H1 (cell line): Measurements from ENCODE around the gene PSD. TPM values are rescaled to one million over a fixed set of nuclear protein-coding genes. Genes with fewer than 3 reads are reported as not detected.

Experiments
- CTCF ChIA-PET: fragments of 300-600 bp; sonication (Branson Sonifier 250); formaldehyde crosslinking; loops from one replicate; lab custom pipeline; 2021; ENCODE audit not compliant: partially characterized antibody; lab: Charles Lee
- POLR2A ChIA-PET: fragments of 300-600 bp; sonication (Branson Sonifier 250); formaldehyde crosslinking; loops from one replicate; lab custom pipeline; 2021; ENCODE audit warnings: inconsistent platforms; ENCODE audit not compliant: partially characterized antibody; lab: Charles Lee
- DNase-seq, 2 experiments: peaks; one replicate each; pipeline versions ENCODE4 v3.0.0 to v3.0.0-alpha.2; 2010 to 2022; ENCODE audit warnings: low spot score in 2 of 2, low read depth in 1 of 2, mixed read lengths in 1 of 2
- FAIRE-seq: peaks from 2 replicates; lab custom pipeline; 2011; peaks lifted over from hg19 to GRCh38; lab: Jason Lieb, UNC
- H2AFZ ChIP-seq: 2 replicates; pipeline ENCODE4 v1.8.1; 2012; ENCODE audit warnings: low read length, inconsistent platforms
- H2AK5ac ChIP-seq: 2 replicates; pipeline ENCODE4 v1.6.1; 2013; ENCODE audit warnings: low read depth, low read length
- H2BK120ac ChIP-seq: replicated peaks from 2 replicates; pipeline ENCODE3; 2013; ENCODE audit warnings: low read depth, low read length, inconsistent platforms
- H2BK12ac ChIP-seq: 2 replicates; pipeline ENCODE4 v1.6.1; 2013; ENCODE audit warnings: low read depth, low read length
- H2BK15ac ChIP-seq: 2 replicates; pipeline ENCODE4 v1.6.1; 2013; ENCODE audit warnings: low read length
- H2BK20ac ChIP-seq: 2 replicates; pipeline ENCODE4 v1.6.1; 2013; ENCODE audit warnings: low read length
- H2BK5ac ChIP-seq: 2 replicates; pipeline ENCODE4 v1.6.1; 2013; ENCODE audit warnings: low read depth, low read length
- H3K14ac ChIP-seq: 2 replicates; pipeline ENCODE4 v1.6.1; 2013; ENCODE audit warnings: inconsistent platforms; ENCODE audit not compliant: insufficient read length
- H3K18ac ChIP-seq: 2 replicates; pipeline ENCODE4 v1.6.1; 2013; ENCODE audit warnings: low read length; ENCODE audit errors: extremely low read depth
- H3K23ac ChIP-seq: 2 replicates; pipeline ENCODE4 v1.6.1; 2013; ENCODE audit warnings: inconsistent platforms; ENCODE audit not compliant: insufficient read length
- H3K23me2 ChIP-seq: 2 replicates; pipeline ENCODE4 v1.6.1; 2013; ENCODE audit warnings: low read depth, low read length
- H3K27ac ChIP-seq: 2 replicates; pipeline ENCODE4 v1.6.1; 2011; ENCODE audit warnings: low read depth, low read length, inconsistent platforms
- H3K27me3 ChIP-seq, 4 experiments: replicated peaks in 1 of 4; 1 replicate in 1 of 4; 2 replicates in 3 of 4; pipeline versions ENCODE4 v1.6.1 to v1.8.1; 2011 to 2013; ENCODE audit warnings: low read length in 3 of 4, mild to moderate bottlenecking in 3 of 4, inconsistent platforms in 2 of 4, mixed read lengths in 2 of 4, moderate library complexity in 1 of 4; ENCODE audit not compliant: control insufficient read depth in 3 of 4, insufficient read depth in 3 of 4; ENCODE audit errors: extremely low read depth in 1 of 4
- H3K36me3 ChIP-seq, 4 experiments: 2 replicates each; pipeline versions ENCODE4 v1.6.1 to v1.8.1; 2011 to 2013; ENCODE audit warnings: mild to moderate bottlenecking in 4 of 4, low read length in 3 of 4, moderate library complexity in 2 of 4, control low read depth in 1 of 4, inconsistent platforms in 1 of 4; ENCODE audit not compliant: insufficient read depth in 4 of 4, control insufficient read depth in 2 of 4
- H3K4ac ChIP-seq: replicated peaks from 2 replicates; pipeline ENCODE3; 2013; ENCODE audit warnings: low read length, low read depth, mixed read lengths, inconsistent platforms; ENCODE audit not compliant: insufficient read length
- H3K4me1 ChIP-seq, 4 experiments: replicated peaks in 1 of 4; 1 replicate in 1 of 4; 2 replicates in 3 of 4; pipeline versions ENCODE4 v1.6.1 to v1.8.1; 2011 to 2013; ENCODE audit warnings: low read length in 3 of 4, inconsistent platforms in 2 of 4, mixed read lengths in 1 of 4; ENCODE audit not compliant: insufficient read depth in 4 of 4, control insufficient read depth in 3 of 4
- H3K4me2 ChIP-seq, 2 experiments: 2 replicates each; pipeline versions ENCODE4 v1.6.1 to v1.8.1; 2011 to 2013; ENCODE audit warnings: low read depth in 2 of 2, low read length in 2 of 2, control low read depth in 1 of 2, inconsistent platforms in 1 of 2, mild to moderate bottlenecking in 1 of 2; ENCODE audit not compliant: insufficient read depth in 1 of 2
- H3K4me3 ChIP-seq, 4 experiments: fragments of 200-600, 300-600 bp in 1 of 4; sonication (generic), shearing (Covaris generic), sonication (Bioruptor Twin) in 1 of 4; 2 replicates each; pipeline versions ENCODE4 v1.5.1 to v1.8.1; 2011 to 2016; ENCODE audit warnings: low read length in 4 of 4, low read depth in 3 of 4, control low read depth in 2 of 4, inconsistent platforms in 2 of 4, mild to moderate bottlenecking in 2 of 4, mixed read lengths in 1 of 4, moderate library complexity in 1 of 4; ENCODE audit not compliant: insufficient read depth in 2 of 4; ENCODE audit errors: extremely low read depth in 1 of 4
- H3K56ac ChIP-seq: replicated peaks from 2 replicates; pipeline ENCODE3; 2013; ENCODE audit warnings: low read depth, mild to moderate bottlenecking, mixed read lengths, low read length, inconsistent platforms; ENCODE audit not compliant: insufficient read length
- H3K79me1 ChIP-seq: 2 replicates; pipeline ENCODE4 v1.6.1; 2013; ENCODE audit warnings: low read depth, low read length, control low read depth
- H3K79me2 ChIP-seq, 2 experiments: 2 replicates each; pipeline versions ENCODE4 v1.6.1 to v1.8.1; 2012 to 2013; ENCODE audit warnings: low read length in 2 of 2, mild to moderate bottlenecking in 2 of 2, inconsistent platforms in 1 of 2; ENCODE audit not compliant: insufficient read depth in 2 of 2, control insufficient read depth in 1 of 2
- H3K9ac ChIP-seq, 4 experiments: replicated peaks in 1 of 4; 1 replicate in 1 of 4; 2 replicates in 3 of 4; pipeline versions ENCODE4 v1.6.1 to v1.8.1; 2011 to 2013; ENCODE audit warnings: low read depth in 3 of 4, low read length in 3 of 4, control low read depth in 2 of 4, mild to moderate bottlenecking in 2 of 4, moderate library complexity in 2 of 4, inconsistent platforms in 1 of 4; ENCODE audit errors: extremely low read depth in 1 of 4
- H3K9me3 ChIP-seq, 2 experiments: 2 replicates each; pipeline versions ENCODE4 v1.6.1 to v1.8.1; 2012 to 2013; ENCODE audit warnings: mild to moderate bottlenecking in 2 of 2, moderate library complexity in 2 of 2, control low read depth in 1 of 2, inconsistent platforms in 1 of 2, low read depth in 1 of 2, low read length in 1 of 2, mixed read lengths in 1 of 2; ENCODE audit not compliant: insufficient read depth in 2 of 2
- H4K20me1 ChIP-seq, 2 experiments: replicated peaks in 1 of 2; 2 replicates each; pipeline versions ENCODE3 to v1.8.1; 2011 to 2013; ENCODE audit warnings: inconsistent platforms in 2 of 2, low read length in 2 of 2, mild to moderate bottlenecking in 1 of 2; ENCODE audit not compliant: insufficient read depth in 2 of 2, control insufficient read depth in 1 of 2
- H4K5ac ChIP-seq: 2 replicates; pipeline ENCODE4 v1.6.1; 2013; ENCODE audit warnings: low read length, low read depth, mixed read lengths, inconsistent platforms; ENCODE audit not compliant: insufficient read length
- H4K8ac ChIP-seq: 2 replicates; pipeline ENCODE4 v1.8.0; 2013; ENCODE audit warnings: mild to moderate bottlenecking, moderate library complexity, low read length, inconsistent platforms; ENCODE audit not compliant: insufficient read depth; ENCODE audit errors: extremely low read depth
- H4K91ac ChIP-seq: replicated peaks from 2 replicates; pipeline ENCODE3; 2013; ENCODE audit warnings: low read length, mixed read lengths, inconsistent platforms; ENCODE audit not compliant: insufficient read length
- ATF2 ChIP-seq: IDR thresholded peaks from 2 replicates; pipeline ENCODE4 v1.6.1; 2012; ENCODE audit warnings: low read length, inconsistent platforms
- BACH1 ChIP-seq: IDR thresholded peaks from 2 replicates; pipeline ENCODE4 v1.6.1; 2012; ENCODE audit warnings: low read length, improper control_type of control experiment
- CEBPB ChIP-seq: IDR thresholded peaks from 2 replicates; pipeline ENCODE4 v1.6.1; 2012; ENCODE audit warnings: low read depth, low read length
- HDAC2 ChIP-seq, 2 experiments: fragments of 300-600 bp in 1 of 2; sonication (generic) in 1 of 2; IDR thresholded peaks; 2 replicates each; pipeline ENCODE4 v1.6.1; 2011 to 2012; ENCODE audit warnings: low read depth in 2 of 2, low read length in 2 of 2, mild to moderate bottlenecking in 2 of 2, moderate library complexity in 2 of 2, borderline replicate concordance in 1 of 2, inconsistent platforms in 1 of 2
- POLR2A ChIP-seq, 2 experiments: IDR thresholded peaks; 1 replicate in 1 of 2; 2 replicates in 1 of 2; pipeline ENCODE4 v1.6.1; 2011; ENCODE audit warnings: low read depth in 2 of 2, low read length in 2 of 2, mild to moderate bottlenecking in 2 of 2; ENCODE audit errors: control extremely low read depth in 1 of 2
- TAF1 ChIP-seq: IDR thresholded peaks from 2 replicates; pipeline ENCODE4 v1.6.1; 2011; ENCODE audit warnings: mild to moderate bottlenecking, low read depth, low read length
- TBP ChIP-seq: IDR thresholded peaks from 2 replicates; pipeline ENCODE4 v1.6.1; 2011; ENCODE audit warnings: low read depth, low read length, improper control_type of control experiment
- WGBS, 2 experiments: shearing (Covaris generic) in 1 of 2; methylation state at CpG; one replicate each; pipeline versions ENCODE4 v1.1.6 to v1.1.7; 2013 to 2015; ENCODE audit warnings: low lambda C conversion rate in 2 of 2, mixed read lengths in 2 of 2, inconsistent platforms in 1 of 2, low coverage in 1 of 2, missing lambda C conversion rate in 1 of 2; ENCODE audit not compliant: insufficient replicate concordance in 2 of 2, insufficient coverage in 1 of 2, insufficient read length in 1 of 2; ENCODE audit errors: extremely low coverage in 1 of 2, missing lambda C conversion rate in 1 of 2; 5-methylcytosine and 5-hydroxymethylcytosine counted together
- long read RNA-seq, 2 experiments: library from RNA in 1 of 2; library from capped mRNA in 1 of 2; stranded (forward); transcript quantifications; one replicate each; pipeline ENCODE4 v2.0.0, GENCODE V29; 2021; ENCODE audit warnings: inconsistent platforms in 1 of 2
- polyA minus RNA-seq, 3 experiments: library from RNA; depleted of rRNA, polyadenylated mRNA; stranded (reverse); fragments of >200 nt; gene quantifications; 1 replicate in 2 of 3; 2 replicates in 1 of 3; pipeline ENCODE4 v1.2.3, GENCODE V29; 2011
- polyA plus RNA-seq, 7 experiments: library from polyadenylated mRNA; depleted of rRNA in 3 of 7; stranded (reverse) in 5 of 7; unstranded in 2 of 7; fragments of >200 nt in 5 of 7; fragments of 200-250 nt in 2 of 7; gene quantifications; 1 replicate in 5 of 7; 2 replicates in 1 of 7; 4 replicates in 1 of 7; pipeline versions ENCODE4 v1.2.1 to v1.2.3, GENCODE V29; 2011 to 2013; ENCODE audit warnings: missing spikeins in 2 of 7, mixed read lengths in 2 of 7
- total RNA-seq: library from RNA; stranded (reverse); fragmentation: NEBNext Ultra II Directional; extraction: Animal tissue kit (Norgen Biotek cat#: 25700); gene quantifications from 2 replicates; pipeline ENCODE4 v1.2.1, GENCODE V29; 2021

PSD gene
- total RNA-seq: 5.6 and 6.0 TPM in 2 replicates
- 5.4 and 8.0 TPM in 2 replicates for polyA plus RNA-seq (2011; rRNA removed)
- polyA plus RNA-seq (2011; cell fraction: cytosol; rRNA removed): 6.0 TPM
- 30.7 TPM for polyA plus RNA-seq (2011; cell fraction: nucleus; rRNA removed)
- 5.8 to 8.4 TPM (median 7.1 TPM) in 4 replicates for polyA plus RNA-seq (2012, experiment 1 of 2)
- 4.3 TPM for polyA plus RNA-seq (2012, experiment 2 of 2)
- polyA plus RNA-seq (2013, experiment 1 of 2): 4.1 TPM
- polyA plus RNA-seq (2013, experiment 2 of 2): 2.9 TPM
- 2.6 and 3.0 TPM in 2 replicates for polyA minus RNA-seq (2011; rRNA and poly(A)+ RNA removed)
- polyA minus RNA-seq (2011; cell fraction: cytosol; rRNA and poly(A)+ RNA removed): 2.9 TPM
- polyA minus RNA-seq (2011; cell fraction: nucleus; rRNA and poly(A)+ RNA removed): 9.0 TPM
- long read RNA-seq, experiment 1, partial matches to known transcripts: 2 of 2 reads
- long read RNA-seq, experiment 1, other reads (novel, unspliced or antisense): 0 of 2 reads
- long read RNA-seq, experiment 2, partial matches to known transcripts: 0 of 1 reads
- long read RNA-seq, experiment 2, other reads (novel, unspliced or antisense): 1 of 1 reads

- peaks cover 32% of the 10 kb centered on the region for H3K23me2 ChIP-seq
- peak within 1 kb of the TSS in 1 of 4 experiments; percentile 6; a peak in 2 of 7 replicates for H3K9ac ChIP-seq
- peak in 1 of 2 experiments; percentile 79 for DNase-seq
- H3K79me2 ChIP-seq: no peaks in the 10 kb centered on the region
- H2BK12ac ChIP-seq: peak within 1 kb of the TSS; percentile 95; the same call in 1 of the 2 replicates
- H2AK5ac ChIP-seq: peak within 1 kb of the TSS; percentile 29; the same call in 1 of the 2 replicates
- peak within 1 kb of the TSS; percentile 77 for H2AFZ ChIP-seq
- peak within 1 kb of the TSS; percentile 68 for H3K14ac ChIP-seq
- WGBS, 2 experiments: 3% methylated on average over 28 of the region's 45 CpGs; no CpG with 5 or more reads in 1 of the 2 experiments
- 0 out of 8 replicates have a peak, but pooled peaks cover 0 to 3% (median 0%) of the 10 kb centered on the region in 4 experiments for H3K36me3 ChIP-seq
- no peaks in the 10 kb centered on the region for H3K27me3 ChIP-seq
- peak within 1 kb of the TSS; percentile 81; the same call in 1 of the 2 replicates for H2BK5ac ChIP-seq
- H3K9me3 ChIP-seq: no peaks in the 10 kb centered on the region
- H3K56ac ChIP-seq: peak within 1 kb of the TSS; percentile 61
- H3K4me3 ChIP-seq: peak within 1 kb of the TSS; percentile 74 to 92 (median 80)
- peak within 1 kb of the TSS; percentile 97 for H4K91ac ChIP-seq
- no peak for FAIRE-seq
- H3K23ac ChIP-seq: no peak within 1 kb of the TSS
- peak within 1 kb of the TSS; percentile 97 for H3K4ac ChIP-seq
- peak within 1 kb of the TSS; percentile 61 for H4K5ac ChIP-seq
- no peaks in the 10 kb centered on the region for H3K79me1 ChIP-seq
- peak within 1 kb of the TSS; percentile 92; the same call in 1 of the 2 replicates for H2BK15ac ChIP-seq
- ChIA-PET CTCF (interaction anchor here (0.6 to 10.1 kb wide), 5 partner anchors 9 to 547 kb away, joined by 3 to 205 read pairs (median 3); partner anchors contain the start of gene NFKB2), POLR2A (interaction anchor here (0.9 to 1.7 kb wide), 5 partner anchors 9 to 44 kb away, joined by 3 to 11 read pairs (median 4); partner anchors contain the start of genes CUEDC2 and NFKB2)
- peak within 1 kb of the TSS; percentile 84; the same call in 1 of the 2 replicates for H2BK20ac ChIP-seq
- no peak within 1 kb of the TSS for H3K27ac ChIP-seq
- peaks cover 0 to 25% (median 10%) of the 10 kb centered on the region in 4 experiments; a peak in 5 of 7 replicates for H3K4me1 ChIP-seq
- peak within 1 kb of the TSS; percentile 88 for H3K18ac ChIP-seq
- peak within 1 kb of the TSS; percentile 43 for H2BK120ac ChIP-seq
- H3K4me2 ChIP-seq: peak within 1 kb of the TSS; percentile 88 to 100
- peaks cover 1 to 9% of the 10 kb centered on the region in 2 experiments for H4K20me1 ChIP-seq
- H4K8ac ChIP-seq: no peak within 1 kb of the TSS; the same call in 1 of the 2 replicates
- no peak for TF ChIP-seq POLR2A (IDR thresholded peaks at IDR 0.05; ENCODE audit: control extremely low read depth in 1 of 2, low read depth in 2 of 2, low read length in 2 of 2)
- peak; percentile 44; the same call in 1 of the 2 replicates for TF ChIP-seq TBP
- TF ChIP-seq HDAC2 (IDR thresholded peaks at IDR 0.05; ENCODE audit: borderline replicate concordance in 1 of 2, low read depth in 2 of 2, low read length in 2 of 2): peak; percentile 29 to 84; a peak in 1 of 4 replicates
- TF ChIP-seq CEBPB: no peak
- TF ChIP-seq TAF1: peak; percentile 44; the same call in 1 of the 2 replicates
- TF ChIP-seq BACH1: peak; percentile 74
- 0 out of 2 replicates have a peak, but pooled peaks have one; percentile 15 for TF ChIP-seq ATF2
Measured at GRCh38 chr10:102418622-102419268, at the start of gene PSD. Gene PSD (minus strand): TSS chr10:102418785. CDS start chr10:102417038, 1,747 bp downstream.
